ENCODE measurements around the gene LUC7L3. TPM values are rescaled to one million over a fixed set of nuclear protein-coding genes. Genes with fewer than 3 reads are reported as not detected.
A peak's percentile ranks its signal among the peaks of the same experiment; 100 is the strongest.

Gene LUC7L3
- total RNA-seq, 4 donors from 2014 or later = 62.8 to 984 (median 159) TPM

GRCh38 chr17:50675190-50675589 lies 44.2 kb upstream of the LUC7L3 start:
- Histone ChIP-seq H3K4me1 (peaks cover 2 to 30% (median 23%) of the 10 kb centered on the region in 4 donors), H3K27me3 (no peaks in the 10 kb centered on the region), H3K9me3 (no peaks in the 10 kb centered on the region), H3K4me3 (no peak overlapping the region), H3K27ac (peak overlapping the region; percentile 66 to 75 (median 74)), H3K36me3 (no peaks in the 10 kb centered on the region)
- intact Hi-C loops (cut with DNase I; ENCODE audit: low total_unique reads) (no loop called here), in situ Hi-C loops (cut with MboI; ENCODE audit: low pct_ligation_motif_present in 1 of 4, low pct_unique_long_range_greater_than_20kb in 1 of 4, low sequenced_read_pairs in 3 of 4) (no loop called here)
- DNase-seq = no peak
- TF ChIP-seq CTCF (IDR thresholded peaks at IDR 0.05) = no peak
- TF ChIP-seq POLR2AphosphoS5 (IDR thresholded peaks at IDR 0.05) = no peak
- no peak for TF ChIP-seq POLR2A (IDR thresholded peaks at IDR 0.05)
- TF ChIP-seq EP300 (IDR thresholded peaks at IDR 0.05; ENCODE audit: low read depth) = no peak
- WGBS, 2 donors (ENCODE audit: low coverage in 1 of 2) = 40 to 45% methylated on average over 1 to 3 of the region's 3 CpGs

- TF ChIP-seq EP300 (IDR thresholded peaks at IDR 0.05; ENCODE audit: low read depth) (no peak), CTCF (IDR thresholded peaks at IDR 0.05) (peak in 1 of 5 experiments; percentile 11), POLR2A (IDR thresholded peaks at IDR 0.05) (no peak), POLR2AphosphoS5 (IDR thresholded peaks at IDR 0.05) (peak in 2 of 3 donors; percentile 65 to 71)
- 67% methylated on average over 5 of the region's 7 CpGs; no CpG with 5 or more reads in 1 of the 2 donors for WGBS, 2 donors (ENCODE audit: low coverage in 1 of 2)
- H3K36me3 ChIP-seq = no peaks in the 10 kb centered on the region
- peak overlapping the region; percentile 66 to 75 (median 74) for H3K27ac ChIP-seq
- no peaks in the 10 kb centered on the region for H3K27me3 ChIP-seq
- intact Hi-C loops (cut with DNase I; ENCODE audit: low total_unique reads) (no loop called here), in situ Hi-C loops (cut with MboI; ENCODE audit: low pct_ligation_motif_present in 1 of 4, low pct_unique_long_range_greater_than_20kb in 1 of 4, low sequenced_read_pairs in 3 of 4) (no loop called here)
- no peak overlapping the region for H3K4me3 ChIP-seq
- peak; percentile 77 for DNase-seq
- peaks cover 2 to 31% (median 23%) of the 10 kb centered on the region in 4 donors for H3K4me1 ChIP-seq
- no peaks in the 10 kb centered on the region for H3K9me3 ChIP-seq
These were observed 43.8 kb upstream of the LUC7L3 start for GRCh38 chr17:50675627-50676026.

- DNase-seq = no peak
- WGBS, 2 donors (ENCODE audit: low coverage in 1 of 2) = 20 to 77% methylated on average over 1 to 24 of the region's 24 CpGs
- intact Hi-C loops (cut with DNase I; ENCODE audit: low total_unique reads) (no loop called here), in situ Hi-C loops (cut with MboI; ENCODE audit: low pct_ligation_motif_present in 1 of 4, low pct_unique_long_range_greater_than_20kb in 1 of 4, low sequenced_read_pairs in 3 of 4) (no loop called here)
- TF ChIP-seq CTCF (IDR thresholded peaks at IDR 0.05) = no peak
- no peak for TF ChIP-seq POLR2AphosphoS5 (IDR thresholded peaks at IDR 0.05)
- TF ChIP-seq EP300 (IDR thresholded peaks at IDR 0.05; ENCODE audit: low read depth) = no peak
- TF ChIP-seq POLR2A (IDR thresholded peaks at IDR 0.05) = no peak
- H3K4me1 ChIP-seq = peaks cover 2 to 38% (median 28%) of the 10 kb centered on the region in 4 donors
- no peaks in the 10 kb centered on the region for H3K27me3 ChIP-seq
- no peak overlapping the region for H3K4me3 ChIP-seq
- no peaks in the 10 kb centered on the region for H3K9me3 ChIP-seq
- no peaks in the 10 kb centered on the region for H3K36me3 ChIP-seq
- peak overlapping the region; percentile 18 to 75 (median 74) for H3K27ac ChIP-seq
These were observed 43.1 kb upstream of the LUC7L3 start for GRCh38 chr17:50676065-50676975.

- TF ChIP-seq EP300 (IDR thresholded peaks at IDR 0.05; ENCODE audit: low read depth) = no peak
- TF ChIP-seq CTCF (IDR thresholded peaks at IDR 0.05) = no peak
- TF ChIP-seq POLR2AphosphoS5 (IDR thresholded peaks at IDR 0.05) = no peak
- TF ChIP-seq POLR2A (IDR thresholded peaks at IDR 0.05) = no peak
- no peak overlapping the region for H3K27ac ChIP-seq
- no peak for DNase-seq
- intact Hi-C loops (cut with DNase I; ENCODE audit: low total_unique reads) (no loop called here), in situ Hi-C loops (cut with MboI; ENCODE audit: low pct_ligation_motif_present in 1 of 4, low pct_unique_long_range_greater_than_20kb in 1 of 4, low sequenced_read_pairs in 3 of 4) (no loop called here)
- WGBS, 2 donors (ENCODE audit: low coverage in 1 of 2) = 80 to 92% methylated on average over 1 to 12 of the region's 12 CpGs
- H3K27me3 ChIP-seq = no peaks in the 10 kb centered on the region
- H3K4me3 ChIP-seq = no peak overlapping the region
- no peaks in the 10 kb centered on the region for H3K9me3 ChIP-seq
- H3K36me3 ChIP-seq = no peaks in the 10 kb centered on the region
- peaks cover 2 to 45% (median 35%) of the 10 kb centered on the region in 4 donors for H3K4me1 ChIP-seq
These were observed 41.5 kb upstream of the LUC7L3 start for GRCh38 chr17:50677851-50678375.
